Pons (tissue), 1 donor: Measurements from ENCODE around the gene SRRT.
"Not testable (repeated sequence)": the region's sequence is repeated elsewhere in the genome, so short reads cannot be mapped to it uniquely, and the experiment has no call there.

Experiments
- DNase-seq: peaks from one replicate; pipeline ENCODE4 v3.0.0-alpha.2; 2016; ENCODE audit warnings: low spot score

SRRT gene

DNA sequence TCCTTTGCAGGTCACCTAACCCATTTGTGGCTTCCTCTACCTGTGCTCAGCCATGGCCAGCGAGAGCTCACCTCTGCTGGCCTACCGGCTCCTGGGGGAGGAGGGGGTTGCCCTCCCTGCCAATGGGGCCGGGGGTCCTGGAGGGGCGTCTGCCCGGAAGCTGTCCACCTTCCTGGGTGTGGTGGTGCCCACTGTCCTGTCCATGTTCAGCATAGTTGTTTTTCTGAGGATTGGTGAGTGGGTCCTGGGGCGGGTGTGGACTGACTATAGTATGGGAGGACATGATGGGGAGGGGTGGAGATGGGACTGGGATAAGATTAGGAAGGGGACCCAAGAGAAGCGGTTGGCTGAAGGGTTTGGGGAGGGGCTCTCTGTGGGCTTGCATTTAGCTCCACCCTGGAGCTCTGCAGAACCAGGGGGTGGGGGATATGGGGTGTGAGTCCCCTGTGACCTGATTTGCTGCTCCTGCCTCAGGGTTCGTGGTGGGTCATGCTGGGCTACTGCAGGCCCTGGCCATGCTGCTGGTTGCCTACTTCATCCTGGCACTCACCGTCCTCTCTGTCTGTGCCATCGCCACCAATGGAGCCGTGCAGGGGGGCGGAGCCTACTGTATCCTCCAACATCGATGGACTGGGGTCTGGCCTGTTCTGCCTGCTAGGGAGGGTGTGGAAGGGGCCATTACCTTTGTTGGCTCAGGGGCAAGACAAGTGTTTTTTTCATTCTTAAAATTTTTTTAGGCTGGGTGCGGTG, 20.6 kb upstream of the SRRT start:
- DNase-seq, result no peak

DNA sequence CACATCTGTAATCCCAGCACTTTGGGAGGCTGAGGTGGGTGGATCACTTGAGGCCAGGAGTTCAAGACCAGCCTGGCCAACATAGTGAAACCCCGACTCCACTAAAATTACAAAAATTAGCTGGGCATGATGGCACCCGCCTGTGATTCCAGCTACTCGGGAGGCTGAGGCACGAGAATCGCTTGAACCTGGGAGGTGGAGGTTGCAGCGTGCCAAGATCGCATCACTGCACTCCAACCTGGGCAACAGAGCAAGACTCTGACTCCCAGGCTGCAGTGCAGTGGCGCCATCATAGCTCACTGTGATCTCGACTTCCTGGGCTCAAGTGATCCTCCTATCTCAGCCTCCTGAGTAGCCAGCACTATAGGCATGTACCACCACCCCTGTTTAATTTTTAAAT, 20.0 kb upstream of the SRRT start:
- not testable (repeated sequence) for DNase-seq

- no peak for DNase-seq
These were observed 19.4 kb upstream of the SRRT start for GRCh38 chr7:100855515-100855914.

GRCh38 chr7:100856871-100857282, 18.0 kb upstream of the SRRT start:
- no peak for DNase-seq

DNA sequence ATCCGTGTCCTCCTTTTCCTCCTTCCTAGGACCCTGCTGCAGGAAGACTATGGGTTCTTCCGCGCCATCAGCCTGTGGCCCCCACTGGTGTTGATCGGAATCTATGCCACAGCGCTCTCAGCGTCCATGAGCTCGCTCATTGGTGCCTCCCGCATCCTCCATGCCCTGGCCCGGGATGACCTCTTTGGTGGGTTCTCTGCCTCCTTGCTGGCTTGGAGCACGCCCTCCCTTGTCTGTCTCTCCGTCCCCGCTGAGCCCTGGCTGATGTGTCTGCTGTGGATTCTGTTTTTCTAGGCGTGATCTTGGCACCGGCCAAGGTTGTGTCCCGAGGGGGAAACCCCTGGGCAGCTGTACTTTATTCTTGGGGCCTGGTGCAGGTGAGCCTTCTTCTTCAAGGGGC, 15.0 kb upstream of the SRRT start:
- no peak for DNase-seq

GRCh38 chr7:100860702-100861615, 13.9 kb upstream of the SRRT start:
- DNase-seq, result no peak

DNA sequence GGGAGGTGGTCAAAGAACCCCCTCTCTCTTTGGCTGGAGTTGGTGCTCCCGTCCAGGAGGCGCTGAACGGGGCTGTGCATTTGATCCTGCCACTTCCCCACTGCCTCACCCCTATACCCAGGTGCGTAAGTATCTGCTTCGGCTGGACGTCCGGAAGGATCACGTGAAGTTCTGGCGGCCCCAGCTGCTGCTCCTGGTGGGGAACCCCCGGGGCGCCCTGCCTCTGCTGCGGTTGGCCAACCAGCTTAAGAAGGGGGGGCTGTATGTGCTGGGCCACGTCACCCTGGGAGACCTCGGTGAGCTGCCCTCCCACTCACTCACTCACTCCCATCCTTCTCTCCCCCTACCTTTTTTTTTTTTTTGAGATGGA, 13.3 kb upstream of the SRRT start:
- no peak for DNase-seq

DNA sequence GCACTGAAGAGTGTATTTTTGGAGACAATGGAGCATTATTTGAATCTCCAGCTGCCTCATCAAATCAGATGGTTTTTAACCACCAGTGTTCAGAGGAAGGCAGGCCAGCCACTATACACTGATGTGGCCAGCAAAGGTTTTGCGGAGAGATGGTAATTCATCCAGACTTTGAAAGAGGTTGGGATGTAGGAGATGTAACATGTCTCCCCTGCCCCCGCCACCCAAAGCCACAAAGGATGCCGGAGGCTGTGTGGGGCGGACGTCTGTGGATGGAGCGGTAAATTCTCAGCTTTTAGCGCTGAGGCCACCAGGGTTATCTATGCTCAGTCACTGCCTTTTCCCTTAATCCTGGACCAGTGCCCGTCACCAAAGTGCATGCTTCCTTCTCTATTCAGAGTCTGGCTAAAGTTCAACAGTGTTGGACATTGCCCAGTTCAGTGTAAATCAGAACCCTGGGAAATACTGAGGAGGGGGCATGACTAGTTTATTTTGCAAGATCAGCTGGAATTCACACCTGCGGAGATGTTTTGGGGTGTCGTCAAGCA, 11.4 kb upstream of the SRRT start:
- DNase-seq, result peak; percentile 72

DNA sequence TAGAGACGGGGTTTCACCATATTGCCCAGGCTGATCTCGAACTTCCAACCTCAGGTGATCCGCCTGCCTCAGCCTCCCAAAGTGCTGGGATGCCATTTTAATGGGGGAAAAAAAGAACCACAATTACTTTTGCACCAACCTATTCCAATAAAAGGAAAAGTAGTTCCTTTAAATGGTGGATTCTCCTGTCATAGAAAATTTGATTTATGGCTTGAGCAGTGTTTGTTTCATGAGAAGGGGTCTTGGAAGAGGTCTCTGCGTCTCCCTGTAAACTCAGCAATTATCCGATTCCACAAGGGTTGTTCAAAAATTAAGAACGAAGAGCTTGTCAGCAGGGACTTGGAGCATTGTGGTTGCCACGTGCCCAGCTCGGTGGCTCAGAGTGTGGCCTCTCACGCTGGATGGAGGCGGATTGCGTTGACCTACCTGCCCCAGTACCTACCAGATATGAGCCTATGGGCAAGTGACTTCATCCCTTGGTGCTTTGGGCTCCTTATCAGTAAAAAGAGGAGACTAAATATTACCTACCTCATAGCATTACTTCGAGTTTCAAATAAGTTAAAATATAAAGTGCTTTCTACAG, 10.5 kb upstream of the SRRT start:
- DNase-seq, result no peak

- no peak for DNase-seq
These were observed 9.5 kb upstream of the SRRT start for GRCh38 chr7:100865372-100865911.

DNA sequence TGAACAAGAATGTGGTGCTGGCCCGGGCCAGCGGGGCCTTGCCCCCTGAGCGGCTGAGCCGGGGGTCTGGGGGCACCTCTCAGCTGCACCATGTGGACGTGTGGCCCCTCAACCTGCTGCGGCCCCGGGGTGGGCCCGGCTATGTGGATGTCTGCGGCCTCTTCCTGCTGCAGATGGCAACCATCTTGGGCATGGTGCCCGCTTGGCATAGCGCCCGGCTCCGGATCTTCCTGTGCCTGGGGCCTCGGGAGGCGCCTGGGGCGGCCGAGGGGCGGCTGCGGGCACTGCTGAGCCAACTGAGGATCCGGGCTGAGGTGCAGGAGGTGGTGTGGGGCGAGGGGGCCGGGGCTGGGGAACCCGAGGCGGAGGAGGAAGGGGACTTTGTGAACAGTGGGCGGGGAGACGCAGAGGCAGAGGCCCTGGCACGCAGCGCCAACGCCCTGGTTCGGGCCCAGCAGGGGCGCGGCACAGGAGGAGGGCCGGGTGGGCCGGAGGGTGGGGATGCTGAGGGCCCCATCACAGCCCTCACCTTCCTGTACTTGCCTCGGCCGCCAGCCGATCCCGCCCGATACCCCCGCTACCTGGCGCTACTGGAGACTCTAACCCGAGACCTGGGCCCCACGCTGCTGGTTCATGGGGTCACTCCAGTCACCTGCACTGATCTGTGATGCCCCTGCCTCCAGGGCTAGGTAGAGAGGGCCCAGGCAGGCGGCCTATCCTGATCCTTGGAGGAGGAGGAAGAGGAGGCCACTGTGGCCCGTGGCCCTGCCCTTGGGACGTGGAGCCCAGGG, 8.8 kb upstream of the SRRT start:
- peak; percentile 82 for DNase-seq

GRCh38 chr7:100866729-100867039, 8.2 kb upstream of the SRRT start:
- no peak for DNase-seq

DNA sequence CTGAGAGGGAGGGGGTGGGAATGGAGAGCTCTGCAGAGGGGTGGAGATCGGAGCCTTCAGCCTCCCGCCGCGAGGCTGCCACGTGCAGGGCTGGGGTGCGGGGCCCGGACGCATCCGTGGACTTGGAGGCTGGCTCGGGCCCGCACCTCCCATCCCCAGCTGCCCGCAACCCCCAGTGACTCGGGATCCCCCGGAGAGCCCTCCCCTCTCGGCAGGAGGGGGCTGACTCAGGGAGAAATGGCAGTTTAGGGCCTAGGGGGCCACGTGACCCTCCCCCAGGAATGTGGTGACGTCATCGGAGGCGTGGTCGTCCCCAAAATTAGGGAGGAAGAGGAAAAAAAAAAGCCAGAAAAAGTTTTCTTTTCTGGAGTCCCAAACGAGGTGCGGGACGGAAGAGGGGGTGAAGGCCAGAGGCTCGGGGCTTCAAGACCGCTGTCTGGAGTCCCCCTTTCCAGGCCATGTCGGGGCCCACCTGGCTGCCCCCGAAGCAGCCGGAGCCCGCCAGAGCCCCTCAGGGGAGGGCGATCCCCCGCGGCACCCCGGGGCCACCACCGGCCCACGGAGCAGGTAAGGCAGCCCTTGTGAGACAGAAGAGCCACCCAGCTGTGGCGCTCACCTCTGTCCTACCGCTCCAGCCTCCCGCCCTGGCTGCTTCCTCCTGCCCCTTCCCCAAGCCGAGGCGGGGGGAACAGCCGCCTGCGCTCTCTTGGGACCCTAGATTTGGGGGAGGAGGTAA, 7.7 kb upstream of the SRRT start, which contains the start of gene TRIP6:
Gene TRIP6 (plus strand): TSS at position 348 of the 736 bp plus-strand sequence. CDS start 111 bp downstream, at position 459.
- peak; percentile 85 for DNase-seq

DNA sequence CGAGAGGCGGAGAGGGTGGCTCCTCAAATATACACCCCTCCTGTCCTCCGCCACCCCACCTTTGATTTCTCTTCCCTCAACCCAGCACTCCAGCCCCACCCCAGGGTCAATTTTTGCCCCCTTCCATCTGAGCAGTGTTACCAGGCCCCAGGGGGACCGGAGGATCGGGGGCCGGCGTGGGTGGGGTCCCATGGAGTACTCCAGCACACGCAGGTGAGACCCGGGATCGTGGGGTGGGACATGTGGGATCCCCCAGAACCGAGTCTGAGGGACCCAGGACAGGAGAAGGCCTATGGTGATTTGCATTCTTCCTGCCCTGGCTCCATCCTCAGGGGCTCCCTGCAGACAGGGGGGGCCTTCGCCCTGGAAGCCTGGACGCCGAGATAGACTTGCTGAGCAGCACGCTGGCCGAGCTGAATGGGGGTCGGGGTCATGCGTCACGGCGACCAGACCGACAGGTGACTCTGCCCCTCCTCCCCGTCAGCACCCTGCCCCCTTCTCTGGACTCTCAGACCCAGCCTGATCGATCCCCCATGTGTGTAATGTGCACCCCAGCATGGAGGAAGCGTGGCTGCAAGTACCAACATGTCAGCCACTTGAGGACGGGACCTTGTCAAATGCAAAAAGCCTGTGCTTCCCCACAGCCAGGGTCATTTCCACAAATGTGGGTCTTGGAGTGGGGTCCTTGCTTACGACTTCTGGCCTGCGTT, 7.0 kb upstream of the SRRT start:
- DNase-seq, result no peak

DNA sequence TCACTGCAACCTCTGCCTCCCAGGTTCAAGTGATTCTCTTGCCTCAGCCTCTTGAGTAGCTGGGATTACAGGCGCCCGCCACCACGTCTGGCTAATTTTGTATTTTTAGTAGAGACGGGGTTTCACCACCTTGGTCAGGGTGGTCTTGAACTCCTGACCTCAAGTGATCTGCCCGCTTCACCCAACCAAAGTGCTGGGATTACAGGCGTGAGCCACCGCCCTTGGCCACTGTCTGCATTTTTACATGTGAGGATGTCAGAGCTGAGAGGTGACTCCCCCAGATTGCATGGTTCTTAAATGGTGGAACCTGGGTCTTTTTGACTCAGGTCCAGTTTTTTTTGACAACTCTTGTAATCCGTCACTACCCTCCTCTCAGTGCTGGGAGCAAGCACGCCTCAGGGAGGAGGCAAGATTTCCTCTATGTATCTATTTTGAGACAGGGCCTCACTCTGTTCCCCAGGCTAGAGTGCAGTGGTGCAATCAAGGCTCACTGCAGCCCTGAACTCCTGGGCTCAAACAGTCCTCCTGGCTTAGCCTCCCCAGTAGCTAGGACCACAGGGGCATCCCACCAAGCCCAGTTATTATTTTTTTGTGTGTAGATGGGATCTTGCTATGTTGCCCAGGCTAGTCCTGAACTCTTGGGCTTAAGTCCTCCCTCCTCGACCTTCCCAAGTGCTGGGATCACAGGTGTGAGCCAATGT, 1.2 kb upstream of the SRRT start:
- no peak for DNase-seq

GRCh38 chr7:100874300-100874576, 665 bp upstream of the SRRT start:
- no peak for DNase-seq

DNA sequence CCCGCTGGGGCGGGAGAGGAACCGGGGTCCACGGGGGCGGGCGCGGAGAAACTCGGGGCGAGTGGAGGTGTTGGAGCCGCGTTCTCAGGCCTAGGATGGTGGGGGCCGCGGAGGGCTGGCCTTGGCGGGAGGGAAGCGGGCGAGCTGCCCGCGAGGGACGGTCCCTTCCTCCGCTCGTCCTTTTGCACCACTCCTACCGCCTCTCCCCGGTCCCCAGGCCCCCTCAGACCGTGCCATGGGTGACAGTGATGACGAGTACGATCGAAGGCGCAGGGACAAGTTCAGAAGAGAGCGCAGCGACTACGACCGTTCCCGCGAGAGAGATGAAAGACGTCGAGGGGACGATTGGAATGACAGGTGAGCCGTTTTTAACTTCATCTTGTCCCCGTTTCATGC, 451 bp downstream of the SRRT start:
- DNase-seq, result no peak

DNA sequence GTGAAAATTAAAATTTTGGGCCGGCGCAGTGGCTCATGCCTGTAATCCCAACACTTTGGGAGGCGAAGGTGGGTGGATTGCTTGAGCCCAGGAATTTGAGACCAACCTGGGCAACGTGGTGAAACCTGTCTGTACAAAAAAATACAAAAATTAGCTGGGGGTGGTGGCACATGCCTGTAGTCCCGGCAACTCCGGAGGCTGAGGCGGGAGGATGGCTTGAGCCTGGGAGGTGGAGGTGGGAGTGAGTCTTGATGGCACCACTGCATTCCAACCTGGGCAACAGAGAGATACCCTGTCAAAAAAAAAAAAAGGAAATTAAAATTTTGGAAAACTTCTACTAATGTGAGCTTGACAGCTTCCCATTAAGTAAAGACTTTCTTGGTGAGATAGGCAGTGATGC, 3.1 kb downstream of the SRRT start:
- DNase-seq, result no peak

DNA sequence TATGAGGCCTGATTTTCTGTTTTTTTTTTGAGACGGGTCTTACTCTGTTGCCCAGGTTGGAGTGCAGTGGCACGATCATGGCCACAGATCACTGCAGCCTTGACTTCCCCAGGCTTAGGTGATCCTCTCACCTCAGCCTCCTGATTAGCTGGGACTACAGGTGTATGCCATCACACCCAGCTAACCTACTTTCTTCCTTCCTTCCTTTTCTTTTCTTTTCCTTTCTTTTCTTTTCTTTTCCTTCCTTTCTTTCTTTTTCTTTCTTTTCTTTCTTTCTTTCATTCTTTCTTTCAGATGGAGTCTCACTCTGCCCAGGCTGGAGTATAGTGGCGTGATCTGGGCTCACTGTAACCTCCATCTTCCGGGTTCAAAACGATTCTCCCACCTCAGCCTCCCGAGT, 3.8 kb downstream of the SRRT start:
- no peak for DNase-seq

- DNase-seq, result peak; percentile 82
These were observed 4.9 kb downstream of the SRRT start for GRCh38 chr7:100879685-100880261.
